K562 (cell line): Measurements from ENCODE around the gene ATP2A1. TPM values are rescaled to one million over a fixed set of nuclear protein-coding genes. Genes with fewer than 3 reads are reported as not detected.

ENCODE experiments used
- ADNP ChIP-seq: fragments of 200-800 bp; sonication (Bioruptor generic); IDR thresholded peaks from 2 replicates; pipeline ENCODE4 v1.6.1; 2016; ENCODE audit warnings: missing genetic modification characterization, missing compliant biosample characterization
- DPF2 ChIP-seq: fragments of 450-650 bp; IDR thresholded peaks from 2 replicates; pipeline ENCODE4 v1.6.1; 2016
- ELF4 ChIP-seq: fragments of 450-650 bp; formaldehyde crosslinking; IDR thresholded peaks from 2 replicates; pipeline ENCODE4 v1.4.0; 2022; ENCODE audit warnings: missing genetic modification characterization
- ETV5 ChIP-seq: sonication (generic); formaldehyde crosslinking; IDR thresholded peaks from 2 replicates; pipeline ENCODE4 v1.4.0; 2020; ENCODE audit warnings: low read depth, mild to moderate bottlenecking, missing genetic modification reagents
- KDM2B ChIP-seq: fragments of 250-450 bp; sonication (Bioruptor Pico); IDR thresholded peaks from 2 replicates; pipeline ENCODE4 v1.8.0; 2021; ENCODE audit warnings: mild to moderate bottlenecking, moderate library complexity
- KLF10 ChIP-seq: fragments of 250-450 bp; sonication (Bioruptor Pico); IDR thresholded peaks from 2 replicates; pipeline ENCODE4 v1.6.1; 2021; ENCODE audit warnings: matching md5 sums
- RB1 ChIP-seq: fragments of 450-650 bp; IDR thresholded peaks from 2 replicates; pipeline ENCODE4 v1.6.1; 2017; ENCODE audit warnings: low read depth, mild to moderate bottlenecking
- RBM39 ChIP-seq: fragments of 200-400 bp; formaldehyde crosslinking; optimal IDR thresholded peaks from 2 replicates; pipeline ENCODE3; 2018; ENCODE audit warnings: low read depth, low read length
- TBL1XR1 ChIP-seq, 2 experiments: IDR thresholded peaks; 2 replicates each; pipeline ENCODE4 v1.6.1; 2012; ENCODE audit warnings: improper control_type of control experiment in 2 of 2, low read length in 2 of 2, mild to moderate bottlenecking in 1 of 2
- TOE1 ChIP-seq, 2 experiments: fragments of 450-650 bp in 1 of 2; sonication (generic) in 1 of 2; formaldehyde crosslinking in 1 of 2; IDR thresholded peaks; 2 replicates each; pipeline versions ENCODE4 v1.7.1 to v1.8.0; 2016 to 2022; ENCODE audit warnings: borderline replicate concordance in 2 of 2, mild to moderate bottlenecking in 2 of 2, antibody characterized with exemption in 1 of 2, inconsistent platforms in 1 of 2, low read depth in 1 of 2, missing genetic modification reagents in 1 of 2, moderate library complexity in 1 of 2
- ZNF23 ChIP-seq: fragments of 250-450 bp; sonication (Bioruptor Pico); IDR thresholded peaks from 2 replicates; pipeline ENCODE4 v1.4.0; 2020; ENCODE audit warnings: mild to moderate bottlenecking
- ZNF232 ChIP-seq: sonication (generic); formaldehyde crosslinking; IDR thresholded peaks from 2 replicates; pipeline ENCODE4 v1.8.0; 2022; ENCODE audit warnings: mild to moderate bottlenecking, missing genetic modification reagents
- polyA plus RNA-seq, 8 experiments: library from polyadenylated mRNA; depleted of rRNA in 4 of 8; stranded (reverse) in 5 of 8; unstranded in 3 of 8; fragments of >200 nt; fragmentation: Nextera tagmentation in 2 of 8; fragmentation: Illumina TruSeq in 1 of 8; extraction: Ambion mirVana in 2 of 8; extraction: Trizol in 1 of 8; gene quantifications; 2 replicates each; pipeline versions ENCODE4 v1.2.1 to v1.2.3, GENCODE V29; 2011 to 2014; ENCODE audit warnings: inconsistent platforms in 1 of 8, missing spikeins in 1 of 8
- total RNA-seq, 7 experiments: library from RNA; depleted of rRNA in 6 of 7; stranded (reverse); fragments of >200 nt in 6 of 7; fragmentation: Illumina TruSeq in 2 of 7; extraction: Trizol in 2 of 7; gene quantifications; 2 replicates each; pipeline versions ENCODE4 v1.2.1 to v1.2.3, GENCODE V29; 2011 to 2021; ENCODE audit warnings: low replicate concordance in 1 of 7
- TF ChIP-seq, protein P1 (sequence below): fragments of 200-800 bp; sonication (Bioruptor generic); IDR thresholded peaks from 2 replicates; pipeline ENCODE4 v1.6.1; 2017; ENCODE audit warnings: missing genetic modification characterization, missing compliant biosample characterization
- TF ChIP-seq, protein P2 (sequence below): sonication (generic); formaldehyde crosslinking; IDR thresholded peaks from 2 replicates; pipeline ENCODE4 v1.8.1; 2022; ENCODE audit warnings: missing genetic modification reagents
- TF ChIP-seq, protein P3 (sequence below): fragments of 250-450 bp; sonication (Bioruptor Pico); IDR thresholded peaks from 2 replicates; pipeline ENCODE4 v1.4.0; 2020; ENCODE audit warnings: mild to moderate bottlenecking, moderate library complexity
- TF ChIP-seq, protein P4 (sequence below): sonication (generic); formaldehyde crosslinking; IDR thresholded peaks from 2 replicates; pipeline ENCODE4 v1.8.0; 2022; ENCODE audit warnings: mild to moderate bottlenecking, missing genetic modification reagents, borderline replicate concordance

The ATP2A1 gene
- total and polyA plus RNA-seq, 9 of the 15 experiments (the other 6 are each of a cell fraction or from before 2014, with no cell fraction given), result 0.25 to 2.6 (median 0.65) TPM

DNA sequence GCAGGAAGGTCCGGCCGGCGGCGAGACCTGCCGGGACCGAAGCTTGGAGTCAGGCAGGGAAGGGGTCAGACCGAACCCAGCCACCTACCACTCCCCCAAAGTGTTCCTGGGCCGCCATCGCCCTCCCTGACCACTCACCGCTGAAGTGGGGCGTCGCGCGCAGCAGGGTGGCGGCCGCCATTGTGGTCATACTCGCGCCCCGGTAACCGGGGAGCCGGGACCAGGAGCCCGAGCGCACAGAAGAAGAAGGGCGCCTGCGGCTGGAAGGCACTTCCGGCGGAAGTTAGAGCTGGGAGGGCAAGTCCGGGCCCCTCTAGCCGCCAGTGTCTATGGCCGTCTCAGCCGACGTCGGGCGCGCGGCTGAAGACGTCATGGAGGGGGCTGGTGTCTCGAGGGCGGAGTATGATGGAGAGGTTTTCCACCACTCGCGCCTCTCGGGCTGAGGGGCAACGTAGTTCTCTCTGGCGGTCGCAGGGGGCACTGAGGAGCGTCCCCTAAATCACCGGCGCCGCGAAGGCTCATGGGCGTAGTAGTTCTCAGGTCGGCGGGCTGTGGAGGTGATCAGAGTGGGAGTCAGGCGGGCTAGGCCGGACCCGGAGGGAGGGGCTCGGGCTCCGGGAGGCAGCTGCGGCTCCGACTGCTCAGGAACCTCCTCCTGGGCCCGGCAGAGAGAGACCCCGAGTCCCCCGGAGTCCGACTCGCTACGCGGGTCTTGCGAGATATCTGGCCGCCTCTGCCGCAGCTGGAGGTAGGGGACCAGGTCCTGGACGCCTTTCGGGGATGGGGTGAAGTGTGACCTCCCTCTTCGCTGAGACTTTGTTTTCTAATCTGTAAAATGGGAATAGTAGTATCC lies 32.0 kb upstream of the ATP2A1 start, which contains the start of gene TUFM (continued):
- TF ChIP-seq ELF4 (no peak), KLF10 (CRISPR knock-in tag) (no peak), KDM2B (CRISPR knock-in tag) (no peak), ADNP (no peak; the same call in 1 of the 2 replicates), RBM39 (no peak), ZNF23 (CRISPR knock-in tag) (no peak), DPF2 (no peak; the same call in 1 of the 2 replicates), RB1 (peak; percentile 71; the same call in 1 of the 2 replicates), TOE1 (IDR thresholded peaks at IDR 0.05; ENCODE audit: borderline replicate concordance) (no peak; the same call in 1 of the 2 replicates), TOE1 (CRISPR knock-in tag; IDR thresholded peaks at IDR 0.05; ENCODE audit: borderline replicate concordance, low read depth) (no peak), ETV5 (peak; percentile 78; the same call in 1 of the 2 replicates), TBL1XR1 (IDR thresholded peaks at IDR 0.05; ENCODE audit: low read length in 2 of 2) (peak in 1 of 2 experiments; percentile 91; a peak in 2 of 4 replicates), ZNF232 (CRISPR knock-in tag) (no peak)
- TF ChIP-seq, protein P1, sequence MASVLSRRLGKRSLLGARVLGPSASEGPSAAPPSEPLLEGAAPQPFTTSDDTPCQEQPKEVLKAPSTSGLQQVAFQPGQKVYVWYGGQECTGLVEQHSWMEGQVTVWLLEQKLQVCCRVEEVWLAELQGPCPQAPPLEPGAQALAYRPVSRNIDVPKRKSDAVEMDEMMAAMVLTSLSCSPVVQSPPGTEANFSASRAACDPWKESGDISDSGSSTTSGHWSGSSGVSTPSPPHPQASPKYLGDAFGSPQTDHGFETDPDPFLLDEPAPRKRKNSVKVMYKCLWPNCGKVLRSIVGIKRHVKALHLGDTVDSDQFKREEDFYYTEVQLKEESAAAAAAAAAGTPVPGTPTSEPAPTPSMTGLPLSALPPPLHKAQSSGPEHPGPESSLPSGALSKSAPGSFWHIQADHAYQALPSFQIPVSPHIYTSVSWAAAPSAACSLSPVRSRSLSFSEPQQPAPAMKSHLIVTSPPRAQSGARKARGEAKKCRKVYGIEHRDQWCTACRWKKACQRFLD, result peak; percentile 17; the same call in 1 of the 2 replicates
- TF ChIP-seq, protein P2, sequence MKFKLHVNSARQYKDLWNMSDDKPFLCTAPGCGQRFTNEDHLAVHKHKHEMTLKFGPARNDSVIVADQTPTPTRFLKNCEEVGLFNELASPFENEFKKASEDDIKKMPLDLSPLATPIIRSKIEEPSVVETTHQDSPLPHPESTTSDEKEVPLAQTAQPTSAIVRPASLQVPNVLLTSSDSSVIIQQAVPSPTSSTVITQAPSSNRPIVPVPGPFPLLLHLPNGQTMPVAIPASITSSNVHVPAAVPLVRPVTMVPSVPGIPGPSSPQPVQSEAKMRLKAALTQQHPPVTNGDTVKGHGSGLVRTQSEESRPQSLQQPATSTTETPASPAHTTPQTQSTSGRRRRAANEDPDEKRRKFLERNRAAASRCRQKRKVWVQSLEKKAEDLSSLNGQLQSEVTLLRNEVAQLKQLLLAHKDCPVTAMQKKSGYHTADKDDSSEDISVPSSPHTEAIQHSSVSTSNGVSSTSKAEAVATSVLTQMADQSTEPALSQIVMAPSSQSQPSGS, result peak; percentile 70; the same call in 1 of the 2 replicates
- TF ChIP-seq, protein P3, sequence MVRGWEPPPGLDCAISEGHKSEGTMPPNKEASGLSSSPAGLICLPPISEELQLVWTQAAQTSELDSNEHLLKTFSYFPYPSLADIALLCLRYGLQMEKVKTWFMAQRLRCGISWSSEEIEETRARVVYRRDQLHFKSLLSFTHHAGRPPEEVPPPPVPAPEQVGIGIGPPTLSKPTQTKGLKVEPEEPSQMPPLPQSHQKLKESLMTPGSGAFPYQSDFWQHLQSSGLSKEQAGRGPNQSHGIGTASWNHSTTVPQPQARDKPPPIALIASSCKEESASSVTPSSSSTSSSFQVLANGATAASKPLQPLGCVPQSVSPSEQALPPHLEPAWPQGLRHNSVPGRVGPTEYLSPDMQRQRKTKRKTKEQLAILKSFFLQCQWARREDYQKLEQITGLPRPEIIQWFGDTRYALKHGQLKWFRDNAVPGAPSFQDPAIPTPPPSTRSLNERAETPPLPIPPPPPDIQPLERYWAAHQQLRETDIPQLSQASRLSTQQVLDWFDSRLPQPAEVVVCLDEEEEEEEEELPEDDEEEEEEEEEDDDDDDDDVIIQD (CRISPR knock-in tag), result 0 out of 2 replicates have a peak, but pooled peaks have one; percentile 25
- TF ChIP-seq, protein P4, sequence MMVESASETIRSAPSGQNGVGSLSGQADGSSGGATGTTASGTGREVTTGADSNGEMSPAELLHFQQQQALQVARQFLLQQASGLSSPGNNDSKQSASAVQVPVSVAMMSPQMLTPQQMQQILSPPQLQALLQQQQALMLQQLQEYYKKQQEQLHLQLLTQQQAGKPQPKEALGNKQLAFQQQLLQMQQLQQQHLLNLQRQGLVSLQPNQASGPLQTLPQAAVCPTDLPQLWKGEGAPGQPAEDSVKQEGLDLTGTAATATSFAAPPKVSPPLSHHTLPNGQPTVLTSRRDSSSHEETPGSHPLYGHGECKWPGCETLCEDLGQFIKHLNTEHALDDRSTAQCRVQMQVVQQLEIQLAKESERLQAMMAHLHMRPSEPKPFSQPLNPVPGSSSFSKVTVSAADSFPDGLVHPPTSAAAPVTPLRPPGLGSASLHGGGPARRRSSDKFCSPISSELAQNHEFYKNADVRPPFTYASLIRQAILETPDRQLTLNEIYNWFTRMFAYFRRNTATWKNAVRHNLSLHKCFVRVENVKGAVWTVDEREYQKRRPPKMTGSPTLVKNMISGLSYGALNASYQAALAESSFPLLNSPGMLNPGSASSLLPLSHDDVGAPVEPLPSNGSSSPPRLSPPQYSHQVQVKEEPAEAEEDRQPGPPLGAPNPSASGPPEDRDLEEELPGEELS (CRISPR knock-in tag), result peak; percentile 54; the same call in 1 of the 2 replicates
